ENCODE measurements around the gene MAST3. TPM values are rescaled to one million over a fixed set of nuclear protein-coding genes. Genes with fewer than 3 reads are reported as not detected.

MAST3 gene
- total and polyA plus RNA-seq, 10 donors: 8.9 to 52.7 (median 38.2) TPM

DNA sequence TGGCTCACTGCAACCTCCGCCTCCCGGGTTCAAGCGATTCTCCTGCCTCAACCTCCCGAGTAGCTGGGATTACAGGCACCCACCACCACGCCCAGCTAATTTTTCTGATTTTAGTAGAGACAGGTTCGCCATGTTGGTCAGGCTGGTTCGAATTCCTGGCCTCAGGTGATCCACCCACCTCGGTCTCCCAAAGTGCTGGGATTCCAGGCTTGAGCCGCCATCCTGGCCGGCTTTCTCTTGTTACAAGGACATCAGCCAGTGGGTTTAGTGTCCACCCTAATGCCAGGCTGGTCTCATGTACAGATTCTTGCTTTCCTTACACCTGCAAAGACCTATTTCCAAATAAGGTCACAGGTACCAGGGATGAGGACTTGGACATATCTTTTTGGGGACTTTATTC, 62.2 kb downstream of the MAST3 start:
- H3K27me3 ChIP-seq (replicated peaks in 1 of 7): no peaks in the 10 kb centered on the region
- peaks cover 14 to 72% (median 46%) of the 10 kb centered on the region in 6 donors for H3K4me1 ChIP-seq
- no peak overlapping the region for H3K4me3 ChIP-seq
- no peak for DNase-seq
- no peak overlapping the region for H3K27ac ChIP-seq
- no peak for TF ChIP-seq POLR2A (IDR thresholded peaks at IDR 0.05)
- no peak for TF ChIP-seq POLR2AphosphoS5 (IDR thresholded peaks at IDR 0.05)
- TF ChIP-seq, protein P1, sequence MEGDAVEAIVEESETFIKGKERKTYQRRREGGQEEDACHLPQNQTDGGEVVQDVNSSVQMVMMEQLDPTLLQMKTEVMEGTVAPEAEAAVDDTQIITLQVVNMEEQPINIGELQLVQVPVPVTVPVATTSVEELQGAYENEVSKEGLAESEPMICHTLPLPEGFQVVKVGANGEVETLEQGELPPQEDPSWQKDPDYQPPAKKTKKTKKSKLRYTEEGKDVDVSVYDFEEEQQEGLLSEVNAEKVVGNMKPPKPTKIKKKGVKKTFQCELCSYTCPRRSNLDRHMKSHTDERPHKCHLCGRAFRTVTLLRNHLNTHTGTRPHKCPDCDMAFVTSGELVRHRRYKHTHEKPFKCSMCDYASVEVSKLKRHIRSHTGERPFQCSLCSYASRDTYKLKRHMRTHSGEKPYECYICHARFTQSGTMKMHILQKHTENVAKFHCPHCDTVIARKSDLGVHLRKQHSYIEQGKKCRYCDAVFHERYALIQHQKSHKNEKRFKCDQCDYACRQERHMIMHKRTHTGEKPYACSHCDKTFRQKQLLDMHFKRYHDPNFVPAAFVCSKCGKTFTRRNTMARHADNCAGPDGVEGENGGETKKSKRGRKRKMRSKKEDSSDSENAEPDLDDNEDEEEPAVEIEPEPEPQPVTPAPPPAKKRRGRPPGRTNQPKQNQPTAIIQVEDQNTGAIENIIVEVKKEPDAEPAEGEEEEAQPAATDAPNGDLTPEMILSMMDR (IDR thresholded peaks at IDR 0.05 in 8 of 11, conservative IDR thresholded peaks at IDR 0.05 in 3 of 11): no peak
- 91 to 97% (median 96%) methylated on average over 10 of the region's 10 CpGs for WGBS, 5 donors
- intact Hi-C loops (cut with DNase I; ENCODE audit: low total_unique reads): no loop called here
- no peaks in the 10 kb centered on the region for H3K9me3 ChIP-seq
- H3K36me3 ChIP-seq: peaks cover 0 to 48% (median 23%) of the 10 kb centered on the region in 6 donors

- DNase-seq: no peak
- TF ChIP-seq POLR2A (IDR thresholded peaks at IDR 0.05) (no peak), POLR2AphosphoS5 (IDR thresholded peaks at IDR 0.05) (no peak)
- TF ChIP-seq, protein P1 (IDR thresholded peaks at IDR 0.05 in 8 of 11, conservative IDR thresholded peaks at IDR 0.05 in 3 of 11): no peak
- Histone ChIP-seq H3K9me3 (no peaks in the 10 kb centered on the region), H3K4me3 (peak overlapping the region in 7 of 8 donors; percentile 15 to 69 (median 34)), H3K4me1 (peaks cover 14 to 65% (median 42%) of the 10 kb centered on the region in 6 donors), H3K27me3 (replicated peaks in 1 of 7) (no peaks in the 10 kb centered on the region), H3K36me3 (peaks cover 0 to 51% (median 24%) of the 10 kb centered on the region in 6 donors), H3K27ac (peak overlapping the region; percentile 29 to 87 (median 75))
- intact Hi-C loops (cut with DNase I; ENCODE audit: low total_unique reads): no loop called here
- WGBS, 5 donors: 71 to 83% (median 77%) methylated on average over 6 to 13 of the region's 13 CpGs
Observed at GRCh38 chr19:18160493-18160970, 63.0 kb downstream of the MAST3 start.

- WGBS, 5 donors: 0 to 12% (median 4%) methylated on average over 2 to 66 of the region's 66 CpGs
- H3K27ac ChIP-seq: peak overlapping the region; percentile 29 to 87 (median 75)
- intact Hi-C loops (cut with DNase I; ENCODE audit: low total_unique reads): no loop called here
- peak overlapping the region in 7 of 8 donors; percentile 15 to 69 (median 34) for H3K4me3 ChIP-seq
- H3K36me3 ChIP-seq: peaks cover 0 to 51% (median 25%) of the 10 kb centered on the region in 6 donors
- no peaks in the 10 kb centered on the region for H3K27me3 ChIP-seq (replicated peaks in 1 of 7)
- no peaks in the 10 kb centered on the region for H3K9me3 ChIP-seq
- TF ChIP-seq POLR2A (IDR thresholded peaks at IDR 0.05): no peak
- TF ChIP-seq, protein P1 (IDR thresholded peaks at IDR 0.05 in 8 of 11, conservative IDR thresholded peaks at IDR 0.05 in 3 of 11): peak in 9 of 11 experiments; percentile 5 to 85 (median 77)
- TF ChIP-seq POLR2AphosphoS5 (IDR thresholded peaks at IDR 0.05): peak in 2 of 3 donors; percentile 40 to 59
- DNase-seq: peak; percentile 96
- H3K4me1 ChIP-seq: peaks cover 11 to 59% (median 37%) of the 10 kb centered on the region in 6 donors
Observed at GRCh38 chr19:18160971-18161635, 63.5 kb downstream of the MAST3 start.

DNA sequence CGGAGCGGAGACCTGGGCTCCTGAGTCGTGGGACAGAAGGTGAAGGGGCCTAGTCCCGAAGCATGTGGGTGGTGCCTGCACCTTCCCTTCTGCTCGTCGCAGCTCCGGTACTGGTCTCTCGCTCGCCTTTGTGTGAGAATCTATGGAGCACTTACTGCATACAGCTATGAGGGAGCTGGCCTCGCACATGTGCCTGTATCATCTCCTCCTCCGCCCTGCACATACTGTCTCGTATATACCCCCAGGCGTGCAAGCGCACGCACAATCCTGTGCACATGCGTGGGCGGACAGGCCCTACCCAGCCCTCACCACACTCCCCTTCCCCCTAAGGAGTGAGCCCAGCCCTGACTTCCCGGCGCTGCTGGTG, 64.0 kb downstream of the MAST3 start:
- H3K4me1 ChIP-seq: peaks cover 11 to 54% (median 32%) of the 10 kb centered on the region in 6 donors
- H3K9me3 ChIP-seq: no peaks in the 10 kb centered on the region
- 60 to 78% (median 68%) methylated on average over 19 of the region's 19 CpGs for WGBS, 5 donors
- DNase-seq: peak; percentile 83
- H3K27ac ChIP-seq: peak overlapping the region in 3 of 8 donors; percentile 80 to 87 (median 86)
- TF ChIP-seq, protein P1 (IDR thresholded peaks at IDR 0.05 in 8 of 11, conservative IDR thresholded peaks at IDR 0.05 in 3 of 11): peak in 6 of 11 experiments; percentile 2 to 51 (median 34)
- TF ChIP-seq POLR2A (IDR thresholded peaks at IDR 0.05): no peak
- no peak for TF ChIP-seq POLR2AphosphoS5 (IDR thresholded peaks at IDR 0.05)
- H3K36me3 ChIP-seq: peaks cover 0 to 51% (median 29%) of the 10 kb centered on the region in 6 donors
- H3K4me3 ChIP-seq: peak overlapping the region in 4 of 8 donors; percentile 16 to 69 (median 42)
- H3K27me3 ChIP-seq (replicated peaks in 1 of 7): no peaks in the 10 kb centered on the region
- intact Hi-C loops (cut with DNase I; ENCODE audit: low total_unique reads): no loop called here
